HFF-Myc (cell line): Measurements from ENCODE around the gene KCNT2.
"Not testable (repeated sequence)": the region's sequence is repeated elsewhere in the genome, so short reads cannot be mapped to it uniquely, and the experiment has no call there.

ENCODE experiments used
- DNase-seq: peaks from one replicate; pipeline ENCODE4 v3.0.0-alpha.2; 2011; ENCODE audit warnings: low read depth; ENCODE audit errors: extremely low read depth
- H3K4me3 ChIP-seq: replicated peaks from 2 replicates; pipeline ENCODE4 v1.5.1; 2011; ENCODE audit warnings: low read depth, mild to moderate bottlenecking, control low read depth, low read length
- TF ChIP-seq, protein P1 (sequence below): IDR thresholded peaks from 2 replicates; pipeline ENCODE4 v1.5.1; 2012; ENCODE audit warnings: mild to moderate bottlenecking, low read depth, low read length, control low read depth; ENCODE audit errors: missing control alignments

The KCNT2 gene

DNA sequence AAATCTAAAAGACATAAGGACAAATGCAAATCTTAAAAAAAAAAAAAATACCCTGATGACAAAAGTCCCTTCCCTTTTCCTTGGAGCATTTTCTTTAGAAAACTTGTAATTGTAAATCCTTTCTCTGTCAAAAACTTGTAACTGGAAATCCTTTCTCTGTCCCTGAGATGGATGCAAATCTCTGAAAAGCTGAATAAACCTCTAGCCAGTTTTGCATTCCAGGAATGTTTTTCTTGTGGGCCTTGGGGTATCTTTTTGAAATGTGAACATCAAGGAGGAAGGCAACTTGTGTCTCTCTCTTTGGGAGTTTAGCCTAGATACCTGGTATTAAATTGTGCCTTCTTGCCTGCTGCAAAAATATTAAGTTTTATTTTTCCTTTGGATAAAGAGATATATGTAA is 305.3 kb downstream of the KCNT2 start:
- no peak overlapping the region for H3K4me3 ChIP-seq
- DNase-seq, result no peak
- TF ChIP-seq, protein P1, sequence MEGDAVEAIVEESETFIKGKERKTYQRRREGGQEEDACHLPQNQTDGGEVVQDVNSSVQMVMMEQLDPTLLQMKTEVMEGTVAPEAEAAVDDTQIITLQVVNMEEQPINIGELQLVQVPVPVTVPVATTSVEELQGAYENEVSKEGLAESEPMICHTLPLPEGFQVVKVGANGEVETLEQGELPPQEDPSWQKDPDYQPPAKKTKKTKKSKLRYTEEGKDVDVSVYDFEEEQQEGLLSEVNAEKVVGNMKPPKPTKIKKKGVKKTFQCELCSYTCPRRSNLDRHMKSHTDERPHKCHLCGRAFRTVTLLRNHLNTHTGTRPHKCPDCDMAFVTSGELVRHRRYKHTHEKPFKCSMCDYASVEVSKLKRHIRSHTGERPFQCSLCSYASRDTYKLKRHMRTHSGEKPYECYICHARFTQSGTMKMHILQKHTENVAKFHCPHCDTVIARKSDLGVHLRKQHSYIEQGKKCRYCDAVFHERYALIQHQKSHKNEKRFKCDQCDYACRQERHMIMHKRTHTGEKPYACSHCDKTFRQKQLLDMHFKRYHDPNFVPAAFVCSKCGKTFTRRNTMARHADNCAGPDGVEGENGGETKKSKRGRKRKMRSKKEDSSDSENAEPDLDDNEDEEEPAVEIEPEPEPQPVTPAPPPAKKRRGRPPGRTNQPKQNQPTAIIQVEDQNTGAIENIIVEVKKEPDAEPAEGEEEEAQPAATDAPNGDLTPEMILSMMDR, result no peak

DNA sequence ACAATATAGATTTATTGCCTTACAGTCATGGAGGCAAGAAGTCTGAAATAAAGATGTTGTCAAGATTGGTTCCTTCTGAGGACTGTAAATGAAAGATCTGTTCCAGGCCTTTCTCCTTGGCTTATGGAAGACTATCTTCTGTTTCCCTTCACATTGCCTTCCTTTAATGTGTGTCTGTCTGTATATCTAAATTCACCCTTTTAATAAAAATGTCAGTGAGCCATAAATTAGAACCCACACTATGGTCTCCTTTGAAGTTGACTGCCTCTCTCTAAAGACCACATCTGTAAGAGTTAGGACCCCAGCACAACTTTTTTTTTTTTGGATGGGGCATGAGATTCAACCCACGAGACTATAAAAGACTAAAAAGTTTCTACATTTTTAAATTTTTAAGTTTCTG is 305.8 kb downstream of the KCNT2 start:
- H3K4me3 ChIP-seq, result no peak overlapping the region
- TF ChIP-seq, protein P1, result no peak
- no peak for DNase-seq

GRCh38 chr1:196295766-196296165 is 312.5 kb downstream of the KCNT2 start:
- DNase-seq, result no peak
- no peak overlapping the region for H3K4me3 ChIP-seq
- TF ChIP-seq, protein P1, result no peak

GRCh38 chr1:196278816-196279215 is 329.4 kb downstream of the KCNT2 start:
- DNase-seq, result no peak
- H3K4me3 ChIP-seq, result no peak overlapping the region
- TF ChIP-seq, protein P1, result no peak

- H3K4me3 ChIP-seq, result no peak overlapping the region
- DNase-seq, result no peak
- TF ChIP-seq, protein P1, result no peak
Observed at GRCh38 chr1:196277860-196278259, 330.4 kb downstream of the KCNT2 start.

DNA sequence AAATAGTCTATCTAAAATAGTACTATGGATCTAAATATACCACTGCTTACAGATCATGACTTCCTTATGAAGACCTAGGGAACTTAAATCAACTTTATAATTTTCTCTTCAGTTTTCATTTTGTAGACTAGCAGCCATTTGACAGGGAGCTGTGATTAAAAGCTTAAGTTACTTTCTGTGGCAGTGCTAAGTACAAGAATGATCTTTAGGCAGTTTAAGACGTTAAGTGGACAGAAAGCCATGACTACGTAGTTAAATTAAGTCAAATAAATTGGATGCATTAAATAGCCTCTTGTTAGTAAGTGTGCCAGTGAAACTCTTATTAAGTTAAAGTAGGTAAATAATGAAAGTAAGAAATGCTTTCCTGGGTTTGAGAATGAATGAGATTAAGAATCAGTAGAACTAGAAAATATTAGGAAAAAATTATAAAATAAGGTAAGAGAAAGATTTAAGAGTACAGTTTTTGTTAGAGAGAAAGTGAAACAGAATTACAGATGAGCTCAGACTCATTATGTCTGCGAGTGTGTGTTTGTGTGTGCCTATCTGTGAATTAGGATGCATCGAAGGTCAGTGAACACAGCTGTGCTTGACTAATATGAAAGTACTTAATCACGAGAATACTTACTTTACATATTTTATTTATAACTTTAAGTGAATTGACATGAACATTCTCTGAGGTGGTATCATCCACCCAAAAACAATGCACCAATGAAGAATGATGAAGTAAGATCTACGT is 336.9 kb downstream of the KCNT2 start:
- TF ChIP-seq, protein P1, result no peak
- no peak for DNase-seq
- H3K4me3 ChIP-seq, result no peak overlapping the region

DNA sequence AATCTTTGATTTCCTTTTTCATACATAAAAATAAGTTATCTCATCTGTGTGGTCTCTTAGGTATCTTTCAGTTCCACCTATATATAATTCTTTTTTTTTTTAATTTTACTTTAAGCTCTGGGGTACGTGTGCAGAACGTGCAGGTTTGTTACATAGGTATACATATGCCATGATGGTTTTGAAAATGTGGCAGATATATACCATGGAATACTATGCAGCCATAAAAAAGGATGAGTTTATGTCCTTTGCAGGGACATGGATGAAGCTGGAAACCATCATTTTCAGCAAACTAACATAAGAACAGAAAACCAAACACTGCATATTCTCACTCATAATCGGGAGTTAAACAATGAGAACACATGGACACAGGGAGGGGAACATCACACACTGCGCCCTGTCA is 345.2 kb downstream of the KCNT2 start:
- H3K4me3 ChIP-seq, DNase-seq: not testable (repeated sequence)
